SK-N-SH treated with all-trans-retinoic acid at 6 μM for 48 hours (cell line): ENCODE results near the gene AHRR.

ENCODE experiments used
- ARNTL ChIP-seq: fragments of 450-650 bp; formaldehyde crosslinking; IDR thresholded peaks from 2 replicates; pipeline ENCODE4 v1.5.0; 2020; ENCODE audit warnings: low read depth, mild to moderate bottlenecking, moderate library complexity, borderline replicate concordance
- GLIS3 ChIP-seq: fragments of 250-450 bp; sonication (Bioruptor Pico); IDR thresholded peaks from 2 replicates; pipeline ENCODE4 v1.5.0; 2020; ENCODE audit warnings: mild to moderate bottlenecking, moderate library complexity
- OSR1 ChIP-seq: fragments of 250-450 bp; sonication (Bioruptor Pico); IDR thresholded peaks from 2 replicates; pipeline ENCODE4 v1.8.0; 2022; ENCODE audit warnings: moderate library complexity, mild to moderate bottlenecking, inconsistent platforms
- PATZ1 ChIP-seq: fragments of 250-450 bp; sonication (Bioruptor Pico); IDR thresholded peaks from 2 replicates; pipeline ENCODE4 v1.8.0; 2020; ENCODE audit warnings: mild to moderate bottlenecking, moderate library complexity, borderline replicate concordance
- PPARA ChIP-seq: fragments of 250-450 bp; sonication (Bioruptor Pico); IDR thresholded peaks from 2 replicates; pipeline ENCODE4 v1.5.0; 2020; ENCODE audit warnings: mild to moderate bottlenecking, borderline replicate concordance
- RARB ChIP-seq: fragments of 250-450 bp; sonication (Bioruptor Pico); IDR thresholded peaks from 2 replicates; pipeline ENCODE4 v1.8.0; 2021; ENCODE audit warnings: mild to moderate bottlenecking, moderate library complexity
- TCF4 ChIP-seq: fragments of 250-450 bp; sonication (Bioruptor Pico); IDR thresholded peaks from 2 replicates; pipeline ENCODE4 v1.8.0; 2021; ENCODE audit warnings: mild to moderate bottlenecking, moderate library complexity, borderline replicate concordance
- TOX ChIP-seq: fragments of 250-450 bp; sonication (Bioruptor Pico); IDR thresholded peaks from 2 replicates; pipeline ENCODE4 v1.8.0; 2021; ENCODE audit warnings: mild to moderate bottlenecking, moderate library complexity, borderline replicate concordance
- ZFP3 ChIP-seq: fragments of 250-450 bp; sonication (Bioruptor Pico); IDR thresholded peaks from 2 replicates; pipeline ENCODE4 v1.5.0; 2020; ENCODE audit warnings: mild to moderate bottlenecking, moderate library complexity
- ZFP30 ChIP-seq: fragments of 450-650 bp; formaldehyde crosslinking; IDR thresholded peaks from 2 replicates; pipeline ENCODE4 v1.5.0; 2022; ENCODE audit warnings: mild to moderate bottlenecking, moderate library complexity
- ZNF565 ChIP-seq: fragments of 450-650 bp; formaldehyde crosslinking; conservative IDR thresholded peaks from 2 replicates; pipeline ENCODE4 v1.5.0; 2020; ENCODE audit warnings: low read depth, mild to moderate bottlenecking, moderate library complexity
- ZNF70 ChIP-seq: fragments of 450-650 bp; formaldehyde crosslinking; IDR thresholded peaks from 2 replicates; pipeline ENCODE4 v1.5.0; 2020; ENCODE audit warnings: mild to moderate bottlenecking, moderate library complexity
- TF ChIP-seq, protein P1 (sequence below): fragments of 250-450 bp; sonication (Bioruptor Pico); IDR thresholded peaks from 2 replicates; pipeline ENCODE4 v1.5.1; 2021; ENCODE audit warnings: mild to moderate bottlenecking, moderate library complexity
- TF ChIP-seq, protein P2 (sequence below): fragments of 250-450 bp; sonication (Bioruptor Pico); IDR thresholded peaks from 2 replicates; pipeline ENCODE4 v1.5.1; 2020; ENCODE audit warnings: low read depth, mild to moderate bottlenecking, moderate library complexity

DNA sequence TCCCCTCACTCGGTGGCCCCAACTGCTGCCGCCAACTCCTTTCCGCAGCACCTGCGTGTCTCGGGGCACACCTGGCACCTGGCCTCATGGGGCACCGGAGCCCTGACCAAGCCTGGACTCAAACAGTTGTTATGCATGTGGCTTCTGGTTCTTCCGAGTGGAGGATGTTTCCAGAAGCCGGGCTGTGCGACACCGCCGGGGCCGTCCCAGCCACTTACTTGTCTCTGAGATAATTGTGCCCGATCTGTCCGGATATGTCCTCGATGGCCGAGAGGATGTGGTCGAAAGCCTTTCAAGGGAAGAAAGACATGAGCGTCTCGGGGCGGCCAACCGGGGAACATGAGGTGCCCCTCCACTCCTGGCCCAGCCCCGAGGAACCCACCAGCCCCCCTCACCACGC is 159.8 kb downstream of the AHRR start:
- TF ChIP-seq ZNF565 (no peak), ZNF70 (CRISPR knock-in tag) (no peak), PATZ1 (CRISPR knock-in tag) (no peak), ZFP30 (CRISPR knock-in tag) (no peak), OSR1 (CRISPR knock-in tag) (no peak), ARNTL (CRISPR knock-in tag) (no peak), RARB (CRISPR knock-in tag) (no peak), TCF4 (CRISPR knock-in tag) (no peak), TOX (CRISPR knock-in tag) (no peak), ZFP3 (no peak), GLIS3 (no peak), PPARA (CRISPR knock-in tag) (no peak)
- TF ChIP-seq, protein P1, sequence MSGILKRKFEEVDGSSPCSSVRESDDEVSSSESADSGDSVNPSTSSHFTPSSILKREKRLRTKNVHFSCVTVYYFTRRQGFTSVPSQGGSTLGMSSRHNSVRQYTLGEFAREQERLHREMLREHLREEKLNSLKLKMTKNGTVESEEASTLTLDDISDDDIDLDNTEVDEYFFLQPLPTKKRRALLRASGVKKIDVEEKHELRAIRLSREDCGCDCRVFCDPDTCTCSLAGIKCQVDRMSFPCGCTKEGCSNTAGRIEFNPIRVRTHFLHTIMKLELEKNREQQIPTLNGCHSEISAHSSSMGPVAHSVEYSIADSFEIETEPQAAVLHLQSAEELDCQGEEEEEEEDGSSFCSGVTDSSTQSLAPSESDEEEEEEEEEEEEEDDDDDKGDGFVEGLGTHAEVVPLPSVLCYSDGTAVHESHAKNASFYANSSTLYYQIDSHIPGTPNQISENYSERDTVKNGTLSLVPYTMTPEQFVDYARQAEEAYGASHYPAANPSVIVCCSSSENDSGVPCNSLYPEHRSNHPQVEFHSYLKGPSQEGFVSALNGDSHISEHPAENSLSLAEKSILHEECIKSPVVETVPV: no peak
- TF ChIP-seq, protein P2, sequence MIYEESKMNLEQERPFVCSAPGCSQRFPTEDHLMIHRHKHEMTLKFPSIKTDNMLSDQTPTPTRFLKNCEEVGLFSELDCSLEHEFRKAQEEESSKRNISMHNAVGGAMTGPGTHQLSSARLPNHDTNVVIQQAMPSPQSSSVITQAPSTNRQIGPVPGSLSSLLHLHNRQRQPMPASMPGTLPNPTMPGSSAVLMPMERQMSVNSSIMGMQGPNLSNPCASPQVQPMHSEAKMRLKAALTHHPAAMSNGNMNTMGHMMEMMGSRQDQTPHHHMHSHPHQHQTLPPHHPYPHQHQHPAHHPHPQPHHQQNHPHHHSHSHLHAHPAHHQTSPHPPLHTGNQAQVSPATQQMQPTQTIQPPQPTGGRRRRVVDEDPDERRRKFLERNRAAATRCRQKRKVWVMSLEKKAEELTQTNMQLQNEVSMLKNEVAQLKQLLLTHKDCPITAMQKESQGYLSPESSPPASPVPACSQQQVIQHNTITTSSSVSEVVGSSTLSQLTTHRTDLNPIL (CRISPR knock-in tag): no peak
